ENCODE measurements around the gene SORL1. TPM values are rescaled to one million over a fixed set of nuclear protein-coding genes. Genes with fewer than 3 reads are reported as not detected.

The SORL1 gene
- total and polyA plus RNA-seq, 9 of the 15 experiments (the other 6 are each of a cell fraction or from before 2014, with no cell fraction given) = 0.01 to 0.66 TPM; not detected in 7

- H3K79me2 ChIP-seq (ENCODE audit: control insufficient read depth, insufficient read depth, low read length) = no peaks in the 10 kb centered on the region
- ChIA-PET CTCF (ENCODE audit: low intra/inter-chr PET ratio) (no interaction called here), POLR2A (no interaction called here)
- H3K9me1 ChIP-seq (ENCODE audit: control insufficient read depth, insufficient read depth, low read length) = no peaks in the 10 kb centered on the region
- WGBS (ENCODE audit: insufficient coverage, low coverage, missing lambda C conversion rate) = 0% methylated on average over 5 of the region's 5 CpGs
- no peak for ATAC-seq
- 0 out of 2 replicates have a peak, but pooled peaks cover 3% of the 10 kb centered on the region for H4K20me1 ChIP-seq (replicated peaks; ENCODE audit: control insufficient read depth, insufficient read depth, low read length)
- no peak overlapping the region for H2AFZ ChIP-seq (ENCODE audit: low read depth, low read length)
- intact Hi-C loops (cut with micrococcal nuclease) = no loop called here
- no peak overlapping the region for H3K4me2 ChIP-seq (ENCODE audit: insufficient read depth, low read length)
- H3K36me3 ChIP-seq (ENCODE audit: control insufficient read depth, insufficient read depth, low read length) = no peaks in the 10 kb centered on the region
- H3K27ac ChIP-seq (ENCODE audit: extremely low read depth, low read depth, low read length) = no peak overlapping the region
- no peak overlapping the region for H3K9ac ChIP-seq (ENCODE audit: insufficient read depth in 1 of 2, low read depth in 2 of 2, low read length in 2 of 2)
- no peaks in the 10 kb centered on the region for H3K4me1 ChIP-seq (replicated peaks in 1 of 2; ENCODE audit: control insufficient read depth in 2 of 2, insufficient read depth in 2 of 2, low read length in 2 of 2)
- FAIRE-seq = no peak
- no peak for DNase-seq (ENCODE audit: extremely low read depth in 1 of 4, low spot score in 3 of 4)
- peaks cover 0 to 11% of the 10 kb centered on the region in 2 experiments; a peak in 1 of 5 replicates for H3K27me3 ChIP-seq (ENCODE audit: control insufficient read depth in 2 of 2, insufficient read depth in 2 of 2, low read length in 2 of 2)
- no peaks in the 10 kb centered on the region for H3K9me3 ChIP-seq (replicated peaks; ENCODE audit: control insufficient read depth, insufficient read depth, low read depth, low read length)
- in situ Hi-C loops (cut with MboI) = no loop called here
- no peak overlapping the region for H3K4me3 ChIP-seq
- no TSS peak for BruUV-seq (replicated peaks)
- TF ChIP-seq NR2F6 (CRISPR knock-in tag; IDR thresholded peaks at IDR 0.05) = no peak
- no peak for TF ChIP-seq MGA (IDR thresholded peaks at IDR 0.05)
- no peak for TF ChIP-seq HLTF (IDR thresholded peaks at IDR 0.05)
Measured at GRCh38 chr11:121561716-121562115, 109.6 kb downstream of the SORL1 start.
